Stimulated activated CD4-positive, alpha-beta T cell treated with anti-CD3 and anti-CD28 coated beads, Interleukin-4, amount 100 ng/mL, for 24 hours (primary cell): ENCODE results near the gene PHRF1.
A peak's percentile ranks its signal among the peaks of the same experiment; 100 is the strongest.
"Not testable (repeated sequence)": the region's sequence is repeated elsewhere in the genome, so short reads cannot be mapped to it uniquely, and the experiment has no call there.

ENCODE experiments used
- DNase-seq: peaks from one replicate; pipeline ENCODE4 v3.0.0-alpha.2; 2020

PHRF1 gene

GRCh38 chr11:574031-574570 is 2.2 kb upstream of the PHRF1 start:
- not testable (repeated sequence) for DNase-seq

- DNase-seq: no peak
These were observed 1.5 kb upstream of the PHRF1 start for GRCh38 chr11:574632-575312.

GRCh38 chr11:575313-575995 is 816 bp upstream of the PHRF1 start:
- no peak for DNase-seq

- DNase-seq: no peak
These were observed 741 bp downstream of the PHRF1 start for GRCh38 chr11:576811-577610.

DNA sequence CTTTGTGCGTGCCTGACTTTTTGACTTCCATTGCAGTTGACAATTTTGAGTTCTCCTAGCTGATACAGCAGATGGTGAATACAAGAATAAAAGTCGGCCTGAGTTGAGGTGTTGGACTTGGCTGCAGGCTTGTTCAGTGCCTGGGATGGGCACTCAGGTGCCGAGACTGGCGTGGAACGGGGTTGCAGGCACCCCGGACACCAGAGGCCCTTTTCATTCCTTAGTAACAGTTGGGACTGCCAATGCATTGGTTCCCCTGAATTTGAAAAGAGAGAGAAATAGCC is 1.3 kb downstream of the PHRF1 start:
- no peak for DNase-seq

- DNase-seq: no peak
These were observed 2.2 kb downstream of the PHRF1 start for GRCh38 chr11:578276-579035.

DNA sequence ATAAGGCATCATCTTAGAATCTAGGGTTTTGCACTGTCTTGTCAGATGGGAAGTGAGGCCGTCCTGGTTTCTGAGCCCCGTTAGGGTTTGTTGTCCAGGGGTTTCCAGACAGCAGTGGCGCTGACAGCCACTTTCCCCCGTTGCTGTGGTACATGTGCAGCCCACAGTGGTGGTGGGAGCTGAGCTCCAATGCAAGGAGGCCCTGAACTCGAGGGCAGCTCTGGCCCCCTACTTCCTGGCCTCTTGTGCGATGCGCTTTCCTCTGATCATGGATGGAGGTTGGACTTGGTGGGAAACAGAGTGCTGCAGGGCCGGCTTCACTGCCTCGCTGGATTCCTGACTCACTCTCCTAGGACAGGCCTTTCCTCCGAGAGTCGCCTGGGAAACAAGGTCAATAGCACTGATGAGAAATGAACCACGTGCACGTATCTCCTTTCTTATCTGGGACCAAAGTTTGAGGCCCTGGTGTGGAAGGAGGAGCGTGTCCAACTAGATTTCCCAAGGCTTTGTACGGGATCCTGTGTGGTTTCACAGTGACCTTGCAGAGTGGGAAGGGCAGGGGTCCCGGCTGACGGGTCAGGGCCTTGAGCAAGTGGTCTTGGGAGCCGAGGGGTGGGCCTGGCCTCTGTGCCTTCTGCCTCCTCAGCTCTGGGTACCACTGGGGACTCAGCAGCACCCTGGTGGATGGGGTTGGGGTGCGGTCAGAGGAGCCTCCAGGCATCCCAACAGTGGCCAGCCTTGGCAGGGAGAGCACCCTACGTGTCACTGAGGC is 3.7 kb downstream of the PHRF1 start:
- DNase-seq: no peak

GRCh38 chr11:581342-581741 is 5.1 kb downstream of the PHRF1 start:
- no peak for DNase-seq

GRCh38 chr11:581752-582151 is 5.5 kb downstream of the PHRF1 start:
- DNase-seq: no peak

GRCh38 chr11:584287-584686 is 8.0 kb downstream of the PHRF1 start:
- DNase-seq: no peak

DNA sequence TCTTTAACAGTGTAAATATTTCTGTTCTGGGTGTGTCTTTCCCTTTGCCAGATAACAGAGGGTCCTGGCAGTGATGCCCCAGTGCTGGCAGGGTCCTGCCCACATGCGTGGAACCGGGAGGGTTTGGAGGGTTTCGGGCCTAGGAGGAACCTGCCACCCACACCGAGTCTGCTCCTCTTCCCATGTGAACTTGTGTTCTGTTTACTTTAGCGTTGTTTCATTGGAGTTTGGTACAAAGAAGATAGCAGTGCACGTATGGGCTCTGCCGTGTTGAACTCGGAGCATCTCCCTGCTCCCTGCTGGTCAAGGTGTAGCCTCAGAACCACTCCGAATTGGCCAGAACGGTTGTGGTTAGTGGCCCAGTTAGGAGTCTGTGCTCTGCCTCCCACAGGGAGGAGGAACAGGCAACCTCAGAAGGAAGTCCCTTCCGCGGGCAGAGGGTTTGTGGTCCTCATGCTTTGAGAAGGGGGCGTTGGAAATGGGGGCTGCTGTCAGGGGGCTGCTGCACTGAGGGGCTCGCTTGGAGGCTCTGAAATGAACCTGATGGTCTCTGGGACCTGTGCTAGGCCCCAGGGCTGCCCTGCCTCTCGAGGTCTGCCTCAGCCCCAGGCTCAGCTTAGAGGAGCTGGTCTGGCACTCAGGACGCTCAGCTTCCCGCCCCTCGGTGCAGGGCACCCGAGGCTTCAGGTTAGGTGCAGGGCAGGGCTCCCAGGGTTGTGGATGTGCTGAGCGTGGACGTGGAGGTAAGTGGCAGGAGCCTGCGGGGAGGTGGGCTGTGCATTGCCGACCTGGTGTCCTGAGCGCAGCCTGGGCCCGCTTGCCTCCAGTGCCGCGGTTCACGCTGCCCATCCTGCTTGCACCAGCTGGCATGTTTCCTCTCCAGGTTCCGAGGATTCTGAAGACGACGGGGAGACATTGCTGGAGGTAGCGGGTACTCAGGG is 10.4 kb downstream of the PHRF1 start:
- DNase-seq: no peak

DNA sequence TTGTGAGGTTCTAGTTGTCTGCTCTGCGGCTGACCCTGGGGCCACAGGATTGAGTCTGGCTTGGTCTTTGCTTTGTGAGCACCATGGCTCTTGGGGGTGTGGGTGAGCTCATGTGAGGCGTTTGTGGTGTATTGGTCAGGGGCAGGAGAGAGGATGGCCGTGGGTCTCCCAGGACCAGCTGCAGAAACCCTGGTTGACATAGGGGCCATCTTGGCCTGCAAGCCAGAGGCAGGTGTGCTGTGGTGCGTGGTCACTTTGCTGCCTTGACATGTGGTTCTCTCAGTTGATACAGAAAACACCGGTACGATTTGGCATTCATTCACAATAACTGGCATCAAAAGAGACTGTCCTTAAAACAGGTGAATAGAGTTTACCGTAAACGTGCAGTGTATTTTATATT is 11.3 kb downstream of the PHRF1 start:
- DNase-seq: no peak

- DNase-seq: peak; percentile 70
These were observed 11.7 kb downstream of the PHRF1 start for GRCh38 chr11:587978-588380.

DNA sequence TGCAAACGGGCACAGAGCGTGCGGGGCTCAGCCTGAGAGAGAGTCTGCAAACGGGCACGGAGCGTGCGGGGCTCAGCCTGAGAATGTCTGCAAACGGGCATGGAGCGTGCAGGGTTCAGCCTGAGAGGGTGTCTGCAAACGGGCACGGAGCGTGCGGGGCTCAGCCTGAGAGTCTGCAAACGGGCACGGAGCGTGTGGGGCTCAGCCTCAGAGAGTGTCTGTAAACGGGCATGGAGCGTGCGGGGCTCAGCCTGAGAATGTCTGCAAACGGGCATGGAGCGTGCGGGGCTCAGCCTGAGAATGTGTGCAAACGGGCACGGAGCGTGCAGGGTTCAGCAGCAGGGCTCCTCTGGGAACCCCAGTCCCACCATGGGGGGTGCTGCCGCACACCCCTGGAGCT is 13.5 kb downstream of the PHRF1 start:
- DNase-seq: no peak

DNA sequence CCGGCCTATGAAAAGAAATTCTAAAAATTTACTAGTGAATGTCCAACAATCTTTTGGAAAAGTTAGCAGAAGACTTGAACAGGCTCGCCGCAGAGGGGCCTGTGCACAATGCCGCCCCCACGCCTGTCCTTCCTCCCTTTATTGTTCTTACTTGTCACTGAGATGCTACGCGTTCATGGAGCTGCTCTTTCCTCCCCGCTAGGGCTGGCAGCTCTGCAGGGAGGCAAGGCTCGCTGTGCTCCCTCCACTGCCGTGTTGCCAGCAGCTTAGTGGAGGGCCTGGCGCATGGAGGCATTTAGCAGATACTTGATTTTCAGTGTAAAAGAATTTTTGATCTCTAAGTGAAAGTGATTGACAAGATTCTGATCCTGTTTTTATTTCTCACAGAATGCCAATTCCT is 14.7 kb downstream of the PHRF1 start:
- no peak for DNase-seq

- DNase-seq: no peak
These were observed 16.2 kb downstream of the PHRF1 start for GRCh38 chr11:592501-592900.

GRCh38 chr11:592918-593317 is 16.6 kb downstream of the PHRF1 start:
- no peak for DNase-seq

GRCh38 chr11:593347-593746 is 17.1 kb downstream of the PHRF1 start:
- no peak for DNase-seq

DNA sequence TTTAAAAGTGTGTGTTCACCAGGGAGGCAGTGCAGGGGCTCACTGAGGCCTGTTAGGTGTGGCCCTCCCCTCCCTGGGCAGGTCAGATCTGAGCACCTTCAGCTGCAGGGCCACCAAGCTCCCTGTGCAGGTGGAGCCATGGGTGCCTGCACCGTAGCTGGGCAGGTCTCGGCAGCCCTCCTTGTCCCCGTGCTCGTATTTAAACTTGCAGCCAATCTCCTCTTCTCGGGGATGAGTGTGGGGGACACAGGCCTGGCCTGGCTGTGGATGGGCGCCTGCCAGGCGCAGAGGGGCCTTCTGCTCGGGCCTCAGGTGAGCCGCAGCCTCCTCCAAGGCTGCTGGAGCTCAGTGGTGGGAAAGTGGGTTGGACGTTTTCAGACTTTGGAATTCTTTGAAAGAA is 19.1 kb downstream of the PHRF1 start:
- DNase-seq: no peak

- DNase-seq: no peak
These were observed 20.1 kb downstream of the PHRF1 start for GRCh38 chr11:596374-596773.

DNA sequence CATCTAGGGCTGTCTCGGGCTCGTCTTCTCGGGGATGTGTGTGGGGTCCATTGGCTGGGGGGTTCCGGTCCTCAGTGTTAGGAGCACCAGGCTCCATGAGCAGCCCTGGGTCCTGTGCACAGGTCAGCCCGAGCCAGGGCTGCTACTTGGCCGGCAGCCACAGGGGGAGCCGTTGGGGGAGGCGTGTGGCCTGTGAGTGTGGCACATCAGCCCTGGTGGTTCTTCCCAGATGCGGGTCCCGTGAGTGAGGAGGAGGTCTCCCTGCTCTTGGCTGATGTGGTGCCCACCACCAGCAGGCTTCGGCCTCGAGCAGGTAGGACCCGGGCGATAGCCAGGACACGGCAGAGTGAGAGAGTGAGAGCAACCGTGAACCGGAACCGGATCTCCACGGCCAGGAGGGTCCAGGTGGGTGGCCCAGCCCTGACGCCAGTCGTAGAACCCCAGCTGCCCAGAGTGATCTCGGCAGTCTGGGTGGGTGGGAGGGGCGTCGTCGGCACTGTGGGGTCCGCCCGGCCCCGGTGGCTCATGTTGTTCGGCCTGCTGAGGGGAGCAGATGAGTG is 21.0 kb downstream of the PHRF1 start:
- no peak for DNase-seq
